Neural cell (in vitro differentiated cells): ENCODE measurements around the gene KCTD18. TPM values are rescaled to one million over a fixed set of nuclear protein-coding genes. Genes with fewer than 3 reads are reported as not detected.

ENCODE experiments used
- H2AFZ ChIP-seq: fragments of 200-600, 300-800 bp; sonication (generic), shearing (Covaris generic); 2 replicates; pipeline ENCODE4 v1.6.0; 2014; ENCODE audit warnings: low read depth, mild to moderate bottlenecking, antibody characterized with exemption, low read length, moderate library complexity
- H3F3A ChIP-seq: fragments of 200-600 bp; shearing (Covaris generic); 2 replicates; pipeline ENCODE4 v1.6.1; 2016; ENCODE audit warnings: mild to moderate bottlenecking, moderate library complexity, mixed read lengths, antibody characterized with exemption, low read length; ENCODE audit not compliant: insufficient read depth, poor library complexity, severe bottlenecking
- H3K27ac ChIP-seq: fragments of 200-600, 300-800 bp; sonication (generic), shearing (Covaris generic); 2 replicates; pipeline ENCODE4 v1.5.1; 2014; ENCODE audit warnings: mild to moderate bottlenecking, low read length, moderate library complexity
- H3K27me3 ChIP-seq: fragments of 300-800, 200-600 bp; sonication (generic), shearing (Covaris generic); 2 replicates; pipeline ENCODE4 v1.6.0; 2014; ENCODE audit warnings: mild to moderate bottlenecking, low read depth, low read length, moderate library complexity; ENCODE audit not compliant: insufficient read depth
- H3K36me3 ChIP-seq: fragments of 300-800, 200-600 bp; sonication (generic), shearing (Covaris generic); 2 replicates; pipeline ENCODE4 v1.5.1; 2014; ENCODE audit warnings: mild to moderate bottlenecking, antibody characterized with exemption, low read length, moderate library complexity; ENCODE audit not compliant: insufficient read depth
- H3K4me2 ChIP-seq: fragments of 300-800, 200-600 bp; sonication (generic), shearing (Covaris generic); 2 replicates; pipeline ENCODE4 v1.6.0; 2014; ENCODE audit warnings: mild to moderate bottlenecking, low read length
- H3K4me3 ChIP-seq: fragments of 300-800, 200-600 bp; sonication (generic), shearing (Covaris generic); 2 replicates; pipeline ENCODE4 v1.5.1; 2014; ENCODE audit warnings: mild to moderate bottlenecking, low read length, moderate library complexity
- H3K79me2 ChIP-seq: fragments of 200-600 bp; shearing (Covaris generic); replicated peaks from 2 replicates; pipeline ENCODE4 v1.6.0; 2014; ENCODE audit warnings: mild to moderate bottlenecking, low read length, moderate library complexity; ENCODE audit not compliant: insufficient read depth
- H3K9ac ChIP-seq: fragments of 300-800, 200-600 bp; sonication (generic), shearing (Covaris generic); 2 replicates; pipeline ENCODE4 v1.6.1; 2016; ENCODE audit warnings: mild to moderate bottlenecking, low read length, mixed read lengths
- H3K9me2 ChIP-seq: fragments of 200-600 bp; shearing (Covaris generic); 2 replicates; pipeline ENCODE4 v1.6.1; 2016; ENCODE audit warnings: mild to moderate bottlenecking, low read length, mixed read lengths; ENCODE audit not compliant: insufficient read depth
- H3K9me3 ChIP-seq: fragments of 200-600, 300-800 bp; sonication (generic), shearing (Covaris generic); 2 replicates; pipeline ENCODE4 v1.6.1; 2016; ENCODE audit warnings: mild to moderate bottlenecking, mixed run types, low read length, moderate library complexity, mixed read lengths
- H4K20me1 ChIP-seq: fragments of 200-600 bp; shearing (Covaris generic); 2 replicates; pipeline ENCODE4 v1.6.1; 2016; ENCODE audit warnings: mild to moderate bottlenecking, mixed run types; ENCODE audit not compliant: insufficient read depth
- EP300 ChIP-seq: fragments of 450-650 bp; conservative IDR thresholded peaks from 2 replicates; pipeline ENCODE4 v1.6.1; 2014; ENCODE audit warnings: antibody characterized with exemption, mild to moderate bottlenecking, moderate library complexity; ENCODE audit not compliant: poor library complexity, severe bottlenecking
- EZH2 ChIP-seq: fragments of 200-600, 300-800 bp; shearing (Covaris generic), sonication (generic); IDR thresholded peaks from 2 replicates; pipeline ENCODE4 v1.6.1; 2014; ENCODE audit warnings: antibody characterized with exemption, low read length, borderline replicate concordance, mild to moderate bottlenecking; ENCODE audit not compliant: insufficient read depth, poor library complexity, severe bottlenecking
- MXI1 ChIP-seq: fragments of 450-650 bp; conservative IDR thresholded peaks from 2 replicates; pipeline ENCODE4 v1.6.1; 2014; ENCODE audit warnings: antibody characterized with exemption, mild to moderate bottlenecking; ENCODE audit not compliant: poor library complexity, severe bottlenecking
- POLR2AphosphoS5 ChIP-seq: IDR thresholded peaks from 2 replicates; pipeline ENCODE4 v1.6.1; 2012
- RAD21 ChIP-seq: fragments of 450-650 bp; conservative IDR thresholded peaks from 2 replicates; pipeline ENCODE4 v1.6.1; 2014; ENCODE audit warnings: antibody characterized with exemption, mild to moderate bottlenecking, moderate library complexity
- REST ChIP-seq: IDR thresholded peaks from 2 replicates; pipeline ENCODE4 v1.6.1; 2012; ENCODE audit warnings: borderline replicate concordance
- SMC3 ChIP-seq: fragments of 450-650 bp; conservative IDR thresholded peaks from 2 replicates; pipeline ENCODE4 v1.6.1; 2014; ENCODE audit warnings: antibody characterized with exemption, mild to moderate bottlenecking, moderate library complexity; ENCODE audit not compliant: poor library complexity
- TAF1 ChIP-seq: IDR thresholded peaks from 2 replicates; pipeline ENCODE4 v1.6.1; 2012; ENCODE audit warnings: low read depth
- polyA plus RNA-seq: library from polyadenylated mRNA; depleted of rRNA; stranded (reverse); fragments of >200 nt; gene quantifications from 2 replicates; pipeline ENCODE4 v1.2.3, GENCODE V29; 2014
- TF ChIP-seq, protein P1 (sequence below): fragments of 450-650 bp; IDR thresholded peaks from 2 replicates; pipeline ENCODE4 v1.5.1; 2014; ENCODE audit warnings: antibody characterized with exemption, mild to moderate bottlenecking, moderate library complexity; ENCODE audit not compliant: poor library complexity, severe bottlenecking

KCTD18 gene
- polyA plus RNA-seq, 1 donor from 2014 or later = 17.0 TPM

- TF ChIP-seq EP300 (no peak), REST (no peak), POLR2AphosphoS5 (no peak), MXI1 (no peak), SMC3 (no peak), EZH2 (no peak), RAD21 (no peak), TAF1 (no peak)
- TF ChIP-seq, protein P1, sequence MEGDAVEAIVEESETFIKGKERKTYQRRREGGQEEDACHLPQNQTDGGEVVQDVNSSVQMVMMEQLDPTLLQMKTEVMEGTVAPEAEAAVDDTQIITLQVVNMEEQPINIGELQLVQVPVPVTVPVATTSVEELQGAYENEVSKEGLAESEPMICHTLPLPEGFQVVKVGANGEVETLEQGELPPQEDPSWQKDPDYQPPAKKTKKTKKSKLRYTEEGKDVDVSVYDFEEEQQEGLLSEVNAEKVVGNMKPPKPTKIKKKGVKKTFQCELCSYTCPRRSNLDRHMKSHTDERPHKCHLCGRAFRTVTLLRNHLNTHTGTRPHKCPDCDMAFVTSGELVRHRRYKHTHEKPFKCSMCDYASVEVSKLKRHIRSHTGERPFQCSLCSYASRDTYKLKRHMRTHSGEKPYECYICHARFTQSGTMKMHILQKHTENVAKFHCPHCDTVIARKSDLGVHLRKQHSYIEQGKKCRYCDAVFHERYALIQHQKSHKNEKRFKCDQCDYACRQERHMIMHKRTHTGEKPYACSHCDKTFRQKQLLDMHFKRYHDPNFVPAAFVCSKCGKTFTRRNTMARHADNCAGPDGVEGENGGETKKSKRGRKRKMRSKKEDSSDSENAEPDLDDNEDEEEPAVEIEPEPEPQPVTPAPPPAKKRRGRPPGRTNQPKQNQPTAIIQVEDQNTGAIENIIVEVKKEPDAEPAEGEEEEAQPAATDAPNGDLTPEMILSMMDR = no peak
- Histone ChIP-seq H2AFZ (no peak overlapping the region), H4K20me1 (no peaks in the 10 kb centered on the region), H3F3A (no peaks in the 10 kb centered on the region), H3K36me3 (no peaks in the 10 kb centered on the region), H3K27me3 (peaks cover 3% of the 10 kb centered on the region), H3K27ac (no peak overlapping the region), H3K9ac (no peak overlapping the region), H3K9me3 (no peaks in the 10 kb centered on the region), H3K4me3 (peak overlapping the region; percentile 92), H3K79me2 (peaks cover 7% of the 10 kb centered on the region), H3K4me2 (peak overlapping the region; percentile 47), H3K9me2 (no peaks in the 10 kb centered on the region)
Measured at GRCh38 chr2:200525066-200525465, 15.2 kb upstream of the KCTD18 start.

- Histone ChIP-seq H3K9me2 (no peaks in the 10 kb centered on the region), H3K79me2 (peaks cover 7% of the 10 kb centered on the region), H3K36me3 (no peaks in the 10 kb centered on the region), H3K9me3 (no peaks in the 10 kb centered on the region), H3K27ac (no peak overlapping the region), H3F3A (no peaks in the 10 kb centered on the region), H3K4me2 (no peak overlapping the region), H3K9ac (no peak overlapping the region), H4K20me1 (no peaks in the 10 kb centered on the region), H2AFZ (no peak overlapping the region), H3K4me3 (no peak overlapping the region), H3K27me3 (peaks cover 3% of the 10 kb centered on the region)
- no peak for TF ChIP-seq TAF1
- TF ChIP-seq, protein P1 = no peak
- no peak for TF ChIP-seq REST
- no peak for TF ChIP-seq EP300
- TF ChIP-seq MXI1 = no peak
- no peak for TF ChIP-seq POLR2AphosphoS5
- no peak for TF ChIP-seq RAD21
- no peak for TF ChIP-seq EZH2
- TF ChIP-seq SMC3 = no peak
Measured at GRCh38 chr2:200523604-200524003, 13.7 kb upstream of the KCTD18 start.
